RWPE1 (cell line): ENCODE measurements around the gene ZDHHC8.

ENCODE experiments used
- CTCF ChIA-PET: fragments of 350-600 bp; sonication (Branson Sonifier 250); formaldehyde crosslinking; extraction: SDS; loops from one replicate; lab custom pipeline; 2021; lab: Yijun Ruan, JAX
- POLR2A ChIA-PET: fragments of 400-600 bp; formaldehyde crosslinking; extraction: SDS; loops from one replicate; lab custom pipeline; 2020; ENCODE audit warnings: antibody characterized with exemption; ENCODE audit not compliant: low non-redundant PET; lab: Yijun Ruan, JAX
- DNase-seq: peaks from one replicate; pipeline ENCODE4 v3.0.0; 2012; ENCODE audit warnings: low spot score
- H3K27ac ChIP-seq: fragments of 450-650 bp; 2 replicates; pipeline ENCODE4 v1.5.1; 2017
- CTCF ChIP-seq: fragments of 450-650 bp; conservative IDR thresholded peaks from 2 replicates; pipeline ENCODE4 v1.5.1; 2017; ENCODE audit warnings: low read depth, mild to moderate bottlenecking

The ZDHHC8 gene

DNA sequence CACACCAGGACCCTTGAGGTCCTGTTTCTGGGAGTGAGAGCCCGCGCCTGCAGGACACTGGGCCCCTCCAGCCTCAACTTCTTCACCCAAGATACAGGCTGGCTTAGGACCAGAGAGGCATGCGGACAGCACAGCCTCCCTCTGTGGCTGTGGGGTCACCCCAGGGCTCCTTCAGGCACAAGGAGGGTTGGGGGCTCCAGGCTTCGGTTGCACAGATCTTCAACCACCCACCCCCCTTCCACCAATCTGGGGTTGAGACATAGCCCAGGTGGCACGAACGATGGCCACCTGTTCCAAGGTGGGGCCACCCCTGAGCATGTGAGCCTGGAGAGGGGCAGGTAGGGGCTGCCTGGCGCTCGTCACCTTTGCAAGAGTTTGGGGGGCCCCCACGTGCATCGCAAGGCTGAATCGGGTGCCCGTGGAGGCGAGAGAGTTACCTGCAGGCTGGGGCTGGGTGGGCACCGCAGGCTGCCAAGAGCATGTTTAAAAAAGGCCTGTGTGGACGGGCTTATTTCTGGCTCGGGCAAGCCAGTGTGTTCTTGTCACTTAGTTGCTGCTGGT is 1.2 kb downstream of the ZDHHC8 start:
- TF ChIP-seq CTCF, result no peak
- ChIA-PET CTCF (no interaction called here), POLR2A (no interaction called here)
- DNase-seq, result no peak
- H3K27ac ChIP-seq, result peak overlapping the region; percentile 86

DNA sequence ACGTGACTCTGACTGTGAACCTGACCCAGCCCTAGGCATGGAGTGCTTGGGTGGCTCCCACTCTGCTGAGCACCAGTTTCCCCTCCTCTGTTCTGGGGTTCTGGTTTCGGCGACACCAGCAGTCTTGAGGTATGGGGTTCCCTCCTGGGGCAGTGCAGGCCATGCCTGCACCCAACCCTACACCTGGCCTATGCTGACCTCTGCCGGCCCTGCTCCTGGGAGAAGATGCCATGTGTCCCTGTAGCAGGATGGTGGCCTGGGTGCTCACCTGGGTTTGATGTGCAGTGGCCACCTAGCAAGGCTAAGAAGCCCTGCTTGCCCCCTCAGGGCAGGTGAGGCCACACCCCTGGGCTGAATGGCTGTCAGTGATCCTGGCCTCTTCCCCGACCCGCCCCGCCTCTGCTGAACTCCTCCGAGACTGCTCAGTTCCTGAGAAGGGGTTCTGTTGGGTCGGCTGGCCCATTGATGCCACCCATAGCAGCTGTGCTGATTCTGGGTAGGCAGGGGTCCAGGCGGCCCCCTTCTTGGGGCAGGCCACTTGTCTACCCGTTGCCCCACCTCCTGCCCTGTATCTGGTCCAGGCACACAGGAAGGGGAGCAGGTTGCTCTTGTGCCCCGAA is 2.4 kb downstream of the ZDHHC8 start:
- no peak for TF ChIP-seq CTCF
- ChIA-PET POLR2A (no interaction called here), CTCF (no interaction called here)
- H3K27ac ChIP-seq, result peak overlapping the region; percentile 86
- no peak for DNase-seq

DNA sequence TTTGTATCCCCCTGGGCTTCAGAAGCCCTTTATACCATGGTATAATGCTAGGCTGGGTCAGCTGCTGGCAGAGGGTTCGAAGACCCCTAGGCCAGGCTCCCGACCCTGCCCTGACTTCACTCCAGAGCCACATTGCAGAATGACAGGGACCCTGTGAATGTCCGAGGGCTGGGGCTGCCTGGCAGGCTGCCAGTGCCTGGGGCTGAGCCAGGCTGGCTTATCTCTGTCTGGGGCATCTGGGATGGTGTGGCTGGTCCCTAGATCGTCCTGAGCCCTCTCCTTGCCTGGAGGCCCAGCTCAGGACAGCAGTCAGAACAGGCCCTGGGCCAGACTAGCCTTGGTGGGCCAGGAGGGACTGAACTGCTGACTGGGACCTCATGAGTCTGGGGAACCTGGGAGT is 3.7 kb downstream of the ZDHHC8 start:
- peak overlapping the region; percentile 60 for H3K27ac ChIP-seq
- ChIA-PET CTCF (no interaction called here), POLR2A (no interaction called here)
- TF ChIP-seq CTCF, result no peak
- no peak for DNase-seq

DNA sequence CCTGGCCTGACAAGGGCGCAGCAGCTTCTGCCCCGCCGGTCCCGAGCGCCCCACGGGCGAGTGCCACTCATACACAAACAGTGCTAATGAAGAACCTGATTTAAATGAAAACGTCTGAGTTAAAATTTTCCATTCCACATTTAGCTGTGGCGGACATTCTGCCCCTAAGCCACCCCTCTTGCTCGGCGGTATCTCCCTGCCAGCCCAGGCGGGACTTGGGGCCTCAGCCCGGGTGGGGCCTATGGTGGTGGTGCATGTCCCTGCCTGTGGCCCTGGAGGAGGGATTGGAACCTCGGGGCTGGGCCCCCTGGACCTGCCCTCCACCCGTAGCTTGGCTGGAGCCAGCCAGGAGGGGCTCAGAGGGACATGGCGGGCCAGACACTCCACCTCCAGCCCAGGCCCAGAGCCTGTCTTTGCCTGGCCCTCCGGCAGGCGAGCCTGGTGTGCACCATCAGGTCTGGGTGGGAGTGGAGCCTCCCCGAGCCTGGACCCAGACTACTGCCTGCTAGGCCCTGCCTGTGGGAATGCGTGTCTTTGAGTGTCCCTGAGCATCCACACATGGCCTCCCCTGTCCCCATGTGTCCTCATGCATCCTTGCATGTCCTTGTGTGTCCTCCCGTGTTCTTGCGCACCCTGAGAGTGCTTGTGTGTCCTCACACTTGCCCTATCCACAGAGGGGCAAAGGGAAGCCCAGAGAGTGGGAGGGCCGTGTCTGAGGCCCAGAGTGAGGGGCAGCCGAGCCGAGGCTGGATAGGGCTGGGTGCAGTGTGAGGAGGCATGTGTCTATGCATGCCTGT is 4.4 kb downstream of the ZDHHC8 start:
- DNase-seq, result no peak
- TF ChIP-seq CTCF, result no peak
- H3K27ac ChIP-seq, result peak overlapping the region; percentile 60
- CTCF ChIA-PET, result no interaction called here
- POLR2A ChIA-PET, result no interaction called here

DNA sequence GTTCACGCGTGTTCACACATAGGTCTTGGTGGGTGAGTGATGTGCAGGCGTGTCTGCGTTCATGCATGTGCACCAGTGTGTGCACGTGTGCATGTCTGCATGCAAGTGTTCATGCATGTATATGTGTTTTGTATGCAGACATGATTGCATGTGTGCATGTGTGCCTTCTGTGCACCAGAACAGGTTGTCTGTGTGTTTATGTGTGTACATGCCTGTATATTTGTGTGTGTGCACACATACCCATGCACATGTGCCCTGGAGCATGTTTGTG is 4.9 kb downstream of the ZDHHC8 start:
- POLR2A ChIA-PET, result no interaction called here
- peak overlapping the region; percentile 60 for H3K27ac ChIP-seq
- DNase-seq, result no peak
- no peak for TF ChIP-seq CTCF
- CTCF ChIA-PET, result no interaction called here

DNA sequence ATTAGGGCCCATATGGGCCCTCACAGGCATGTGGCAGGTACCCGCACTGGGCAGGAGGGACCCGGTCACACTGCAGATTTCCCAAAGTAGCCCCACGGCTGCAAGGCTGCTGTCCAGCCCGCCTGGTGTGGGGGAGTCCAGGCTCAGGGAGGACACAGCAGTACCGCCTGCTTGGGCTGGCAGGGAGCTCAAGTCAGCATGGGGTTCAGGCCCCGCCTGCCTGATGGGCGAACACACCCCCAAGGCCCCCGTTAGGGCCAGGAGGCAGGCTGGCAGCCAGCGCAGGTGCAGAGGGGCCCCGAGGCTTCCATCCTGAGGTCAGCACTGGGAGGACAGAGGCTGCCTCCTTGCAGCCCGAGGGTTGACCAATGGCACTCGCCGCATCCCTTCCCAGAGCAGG is 5.5 kb downstream of the ZDHHC8 start:
- ChIA-PET CTCF (no interaction called here), POLR2A (no interaction called here)
- H3K27ac ChIP-seq, result peak overlapping the region; percentile 60
- no peak for TF ChIP-seq CTCF
- no peak for DNase-seq
